Caco-2 (cell line): ENCODE results near the gene CHST13. TPM values are rescaled to one million over a fixed set of nuclear protein-coding genes. Genes with fewer than 3 reads are reported as not detected.

ENCODE experiments used
- BruUV-seq: library from RNA; stranded (reverse); fragments of 400-500 nt; replicated peaks from 2 replicates; lab custom pipeline; 2021; lab: Mats Ljungman, UMichigan
- CTCF ChIA-PET: fragments of 300-600 bp; sonication (Branson Sonifier 250); formaldehyde crosslinking; loops from one replicate; lab custom pipeline; 2022; ENCODE audit warnings: antibody characterized with exemption; lab: Charles Lee
- POLR2A ChIA-PET: fragments of 300-600 bp; sonication (Branson Sonifier 250); formaldehyde crosslinking; loops from one replicate; lab custom pipeline; 2022; ENCODE audit warnings: antibody characterized with exemption; lab: Charles Lee
- DNase-seq, 2 experiments: peaks; one replicate each; pipeline versions ENCODE4 v3.0.0 to v3.0.0-alpha.2; 2020 to 2022
- H3K27me3 ChIP-seq: replicated peaks from 2 replicates; pipeline ENCODE4 v1.6.0; 2011; ENCODE audit warnings: low read length; ENCODE audit not compliant: control insufficient read depth, insufficient read depth
- H3K36me3 ChIP-seq: 2 replicates; pipeline ENCODE4 v1.5.1; 2011; ENCODE audit warnings: low read length; ENCODE audit not compliant: control insufficient read depth, insufficient read depth
- H3K4me1 ChIP-seq: fragments of 250-450 bp; sonication (Bioruptor Pico); 2 replicates; pipeline ENCODE4 v1.5.1; 2020; ENCODE audit warnings: mild to moderate bottlenecking
- H3K4me3 ChIP-seq: 2 replicates; pipeline ENCODE4 v1.5.1; 2011; ENCODE audit warnings: low read depth, mild to moderate bottlenecking, control low read depth, low read length
- H3K9me3 ChIP-seq: fragments of 250-450 bp; sonication (Bioruptor Pico); 2 replicates; pipeline ENCODE4 v1.5.1; 2020; ENCODE audit warnings: mild to moderate bottlenecking, moderate library complexity
- H3K27ac Mint-ChIP-seq: one replicate; pipeline ENCODE4 v1.8.0; 2022; ENCODE audit warnings: mixed read lengths; ENCODE audit not compliant: unreplicated experiment
- H3K27me3 Mint-ChIP-seq: one replicate; pipeline ENCODE4 v1.8.0; 2022; ENCODE audit warnings: mixed read lengths; ENCODE audit not compliant: insufficient read depth, unreplicated experiment
- H3K36me3 Mint-ChIP-seq: one replicate; pipeline ENCODE4 v1.8.0; 2022; ENCODE audit warnings: mild to moderate bottlenecking, mixed read lengths; ENCODE audit not compliant: insufficient read depth, unreplicated experiment
- H3K4me1 Mint-ChIP-seq: one replicate; pipeline ENCODE4 v1.8.0; 2022; ENCODE audit warnings: low read depth, mixed read lengths; ENCODE audit not compliant: unreplicated experiment
- H3K4me3 Mint-ChIP-seq: one replicate; pipeline ENCODE4 v1.8.0; 2022; ENCODE audit warnings: mild to moderate bottlenecking, moderate library complexity, mixed read lengths; ENCODE audit not compliant: unreplicated experiment
- H3K9me3 Mint-ChIP-seq: one replicate; pipeline ENCODE4 v1.8.0; 2022; ENCODE audit warnings: mixed read lengths; ENCODE audit not compliant: unreplicated experiment
- CTCF ChIP-seq, 2 experiments: fragments of 200-600 bp in 1 of 2; IDR thresholded peaks; 1 replicate in 1 of 2; 2 replicates in 1 of 2; pipeline versions ENCODE4 v1.5.1 to v1.8.0; 2011 to 2022; ENCODE audit warnings: antibody characterized with exemption in 1 of 2, control low read depth in 1 of 2, inconsistent platforms in 1 of 2, low read depth in 1 of 2, low read length in 1 of 2, mild to moderate bottlenecking in 1 of 2, moderate library complexity in 1 of 2; ENCODE audit not compliant: insufficient read depth in 1 of 2, severe bottlenecking in 1 of 2, unreplicated experiment in 1 of 2
- intact Hi-C: fragments of 100-400 bp; cut with micrococcal nuclease; formaldehyde crosslinking; loops from one replicate; pipeline ENCODE4 v1.10.0; 2022; ENCODE audit not compliant: unreplicated experiment
- total RNA-seq: library from RNA; stranded (reverse); gene quantifications from 2 replicates; pipeline ENCODE4 v1.2.3, GENCODE V29; 2022

The CHST13 gene
- total RNA-seq, 1 experiment from 2014 or later, result 25.3 TPM

GRCh38 chr3:126552688-126553283 lies 28.8 kb downstream of the CHST13 start:
- POLR2A ChIA-PET, result no interaction called here
- no peaks in the 10 kb centered on the region for H3K9me3 ChIP-seq

GRCh38 chr3:126553284-126554084 lies 29.5 kb downstream of the CHST13 start:
- no TSS peak for BruUV-seq
- intact Hi-C loops, result loop anchor here (1.0 kb wide), 1 partner anchor 31 kb away; no protein-coding TSS in a partner anchor
- H3K4me1 ChIP-seq, result no peaks in the 10 kb centered on the region
- no peak for DNase-seq
- TF ChIP-seq CTCF (IDR thresholded peaks at IDR 0.05; ENCODE audit: insufficient read depth in 1 of 2, low read depth in 1 of 2, low read length in 1 of 2, severe bottlenecking in 1 of 2, unreplicated experiment in 1 of 2), result no peak
- H3K9me3 ChIP-seq, result no peaks in the 10 kb centered on the region
- Mint-ChIP-seq H3K4me1 (no peaks in the 10 kb centered on the region), H3K9me3 (no peaks in the 10 kb centered on the region), H3K4me3 (no peak overlapping the region), H3K36me3 (no peaks in the 10 kb centered on the region), H3K27ac (no peak overlapping the region), H3K27me3 (peaks cover 6% of the 10 kb centered on the region)
- H3K36me3 ChIP-seq, result no peaks in the 10 kb centered on the region
- no peaks in the 10 kb centered on the region for H3K27me3 ChIP-seq
- H3K4me3 ChIP-seq, result no peak overlapping the region
- CTCF ChIA-PET, result no interaction called here
- POLR2A ChIA-PET, result no interaction called here

More at GRCh38 chr3:126552688-126553283, 28.8 kb downstream of the CHST13 start:
- intact Hi-C loops, result no loop called here
- H3K4me1 ChIP-seq, result no peaks in the 10 kb centered on the region
- CTCF ChIA-PET, result no interaction called here
- H3K36me3 ChIP-seq, result no peaks in the 10 kb centered on the region
- no peak overlapping the region for H3K4me3 ChIP-seq
- Mint-ChIP-seq H3K9me3 (no peaks in the 10 kb centered on the region), H3K27me3 (peaks cover 6% of the 10 kb centered on the region), H3K36me3 (no peaks in the 10 kb centered on the region), H3K4me1 (no peaks in the 10 kb centered on the region), H3K4me3 (no peak overlapping the region), H3K27ac (no peak overlapping the region)
- no peak for DNase-seq
- no peaks in the 10 kb centered on the region for H3K27me3 ChIP-seq
- no TSS peak for BruUV-seq
- no peak for TF ChIP-seq CTCF (IDR thresholded peaks at IDR 0.05; ENCODE audit: insufficient read depth in 1 of 2, low read depth in 1 of 2, low read length in 1 of 2, severe bottlenecking in 1 of 2, unreplicated experiment in 1 of 2)

- H3K4me1 ChIP-seq, result no peaks in the 10 kb centered on the region
- TF ChIP-seq CTCF (IDR thresholded peaks at IDR 0.05; ENCODE audit: insufficient read depth in 1 of 2, low read depth in 1 of 2, low read length in 1 of 2, severe bottlenecking in 1 of 2, unreplicated experiment in 1 of 2), result peak in 1 of 2 experiments; percentile 27
- POLR2A ChIA-PET, result no interaction called here
These were observed 30.9 kb downstream of the CHST13 start for GRCh38 chr3:126554560-126555525.

More at GRCh38 chr3:126554560-126555525, 30.9 kb downstream of the CHST13 start:
- H3K9me3 Mint-ChIP-seq, result no peaks in the 10 kb centered on the region
- Histone ChIP-seq H3K4me3 (no peak overlapping the region), H3K36me3 (no peaks in the 10 kb centered on the region), H3K27me3 (no peaks in the 10 kb centered on the region), H3K9me3 (no peaks in the 10 kb centered on the region)
- H3K27ac Mint-ChIP-seq, result no peak overlapping the region
- H3K4me1 Mint-ChIP-seq, result no peaks in the 10 kb centered on the region
- intact Hi-C loops, result loop anchor here (1.0 kb wide), 1 partner anchor 33 kb away; no protein-coding TSS in a partner anchor
- no peak overlapping the region for H3K4me3 Mint-ChIP-seq
- CTCF ChIA-PET, result no interaction called here
- no peaks in the 10 kb centered on the region for H3K36me3 Mint-ChIP-seq
- no TSS peak for BruUV-seq
- peak; percentile 18 to 30 for DNase-seq
- H3K27me3 Mint-ChIP-seq, result no peaks in the 10 kb centered on the region
